Spleen (tissue), 11 donors: Measurements from ENCODE around the gene UNC13A. TPM values are rescaled to one million over a fixed set of nuclear protein-coding genes. Genes with fewer than 3 reads are reported as not detected.

Experiments
- DNase-seq: peaks from one replicate; pipeline ENCODE4 v3.0.0-alpha.2; 2020
- H3K27ac ChIP-seq, 8 donors: fragments of 200-600 bp; sonication (generic) in 7 of 8; 1 replicate in 4 of 8; 2 replicates in 4 of 8; pipeline versions ENCODE4 v1.5.0 to v1.8.0; 2016 to 2021; ENCODE audit warnings: inconsistent platforms in 4 of 8, mild to moderate bottlenecking in 4 of 8, moderate library complexity in 1 of 8
- H3K27me3 ChIP-seq, 7 donors: fragments of 200-600 bp; sonication (generic) in 6 of 7; replicated peaks in 1 of 7; 1 replicate in 4 of 7; 2 replicates in 3 of 7; pipeline versions ENCODE4 v1.5.0 to v1.8.0; 2016 to 2021; ENCODE audit warnings: inconsistent platforms in 3 of 7, mild to moderate bottlenecking in 1 of 7
- H3K36me3 ChIP-seq, 6 donors: fragments of 200-600 bp; sonication (generic) in 5 of 6; 1 replicate in 4 of 6; 2 replicates in 2 of 6; pipeline versions ENCODE4 v1.5.0 to v1.8.0; 2016 to 2021; ENCODE audit warnings: inconsistent platforms in 2 of 6
- H3K4me1 ChIP-seq, 6 donors: fragments of 200-600 bp; sonication (generic) in 5 of 6; 1 replicate in 3 of 6; 2 replicates in 3 of 6; pipeline versions ENCODE4 v1.5.0 to v1.8.0; 2016 to 2021; ENCODE audit warnings: inconsistent platforms in 3 of 6
- H3K4me3 ChIP-seq, 8 donors: fragments of 200-600 bp; sonication (generic) in 7 of 8; 1 replicate in 4 of 8; 2 replicates in 4 of 8; pipeline versions ENCODE4 v1.5.0 to v1.8.0; 2016 to 2021; ENCODE audit warnings: inconsistent platforms in 4 of 8, mild to moderate bottlenecking in 4 of 8, moderate library complexity in 2 of 8
- H3K9me3 ChIP-seq, 8 donors: fragments of 200-600 bp; sonication (generic) in 7 of 8; 1 replicate in 4 of 8; 2 replicates in 4 of 8; pipeline versions ENCODE4 v1.5.0 to v1.8.0; 2016 to 2021; ENCODE audit warnings: inconsistent platforms in 4 of 8
- POLR2A ChIP-seq, 3 donors: fragments of 450-650 bp; IDR thresholded peaks; one replicate each; pipeline ENCODE4 v1.5.1; 2017; ENCODE audit warnings: antibody characterized with exemption in 3 of 3, mild to moderate bottlenecking in 1 of 3
- POLR2AphosphoS5 ChIP-seq, 3 donors: sonication (generic); formaldehyde crosslinking; IDR thresholded peaks; one replicate each; pipeline ENCODE4 v1.5.1; 2017; ENCODE audit warnings: antibody characterized with exemption in 3 of 3
- WGBS, 5 donors: extraction: QIAGEN DNeasy Blood & Tissue Kit in 3 of 5; methylation state at CpG; one replicate each; pipeline versions ENCODE4 v1.1.5 to v1.1.7; 2013 to 2018; 5-methylcytosine and 5-hydroxymethylcytosine counted together
- intact Hi-C: fragments of 100-400 bp; cut with DNase I; formaldehyde crosslinking; loops from one replicate; pipeline ENCODE4 v1.15.0; 2023; ENCODE audit warnings: low total_unique reads
- polyA plus RNA-seq, 3 donors: library from polyadenylated mRNA; stranded (reverse); fragments of 200-250 nt; gene quantifications; one replicate each; pipeline ENCODE4 v1.2.1, GENCODE V29; 2013
- total RNA-seq, 7 donors: library from RNA; depleted of rRNA in 3 of 7; stranded (reverse); fragments of >200 nt in 3 of 7; fragmentation: NEBNext Ultra II Directional in 4 of 7; extraction: Animal tissue kit (Norgen Biotek cat#: 25700) in 4 of 7; gene quantifications; one replicate each; pipeline versions ENCODE4 v1.1.0 to v1.2.1, GENCODE V29; 2016 to 2021
- TF ChIP-seq, protein P1 (sequence below), 11 experiments: fragments of 200-600 bp in 7 of 11; fragments of 450-650 bp in 4 of 11; sonication (generic) in 4 of 11; IDR thresholded peaks in 8 of 11; conservative IDR thresholded peaks in 3 of 11; 1 replicate in 7 of 11; 2 replicates in 4 of 11; pipeline versions ENCODE4 v1.4.0 to v1.8.0; 2016 to 2021; ENCODE audit warnings: antibody characterized with exemption in 11 of 11, inconsistent platforms in 4 of 11, mild to moderate bottlenecking in 1 of 11
- donor health status: healthy with polysubstance abuse.
- donor health status: DM: no; HTN: no; CAD: no; lungs with moderate emphysema.
- donor health status: DM: no; HTN: no; CAD: no.
- donor health status: Bipolar disorder and iron deficiency.
- donor health status: healthy.
- donor health status: DM: no; HTN: no; CAD: no.
- donor health status: DM: yes; HTN: yes; CAD: no.

Gene UNC13A
- total and polyA plus RNA-seq, 10 donors = 0.73 to 10.7 (median 5.0) TPM

DNA sequence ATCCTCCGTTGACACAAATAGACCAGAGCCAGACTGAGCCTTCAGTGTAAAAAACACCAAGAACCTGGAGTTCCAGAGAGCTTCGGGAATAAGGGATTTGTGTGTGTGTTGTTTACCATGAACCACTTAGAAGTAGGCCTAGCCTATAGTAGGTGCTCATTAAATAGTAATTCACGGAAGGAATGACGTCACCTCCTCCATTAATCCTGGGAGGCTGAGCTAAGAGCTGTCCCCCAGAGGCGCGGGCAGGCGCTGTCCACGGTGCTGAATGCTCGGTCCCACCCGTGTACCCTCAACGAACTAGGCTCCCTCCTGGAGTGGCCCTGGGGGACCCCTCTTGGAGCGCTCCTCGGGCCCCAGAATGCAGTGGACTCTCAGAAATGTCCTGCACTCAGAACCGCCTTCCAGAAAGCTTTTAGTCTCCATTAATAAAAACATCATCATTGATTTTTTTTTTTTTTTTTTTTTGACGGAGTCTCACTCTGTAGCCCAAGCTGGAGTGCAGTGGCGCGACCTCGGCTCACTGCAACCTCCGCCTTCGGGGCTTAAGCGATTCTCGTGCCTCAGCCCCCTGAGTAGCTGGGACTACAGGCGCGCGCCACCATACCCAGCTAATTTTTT lies 6.5 kb downstream of the UNC13A start:
- H3K36me3 ChIP-seq = no peaks in the 10 kb centered on the region
- no peaks in the 10 kb centered on the region for H3K9me3 ChIP-seq
- TF ChIP-seq POLR2AphosphoS5 (IDR thresholded peaks at IDR 0.05) (no peak), POLR2A (IDR thresholded peaks at IDR 0.05) (no peak)
- TF ChIP-seq, protein P1, sequence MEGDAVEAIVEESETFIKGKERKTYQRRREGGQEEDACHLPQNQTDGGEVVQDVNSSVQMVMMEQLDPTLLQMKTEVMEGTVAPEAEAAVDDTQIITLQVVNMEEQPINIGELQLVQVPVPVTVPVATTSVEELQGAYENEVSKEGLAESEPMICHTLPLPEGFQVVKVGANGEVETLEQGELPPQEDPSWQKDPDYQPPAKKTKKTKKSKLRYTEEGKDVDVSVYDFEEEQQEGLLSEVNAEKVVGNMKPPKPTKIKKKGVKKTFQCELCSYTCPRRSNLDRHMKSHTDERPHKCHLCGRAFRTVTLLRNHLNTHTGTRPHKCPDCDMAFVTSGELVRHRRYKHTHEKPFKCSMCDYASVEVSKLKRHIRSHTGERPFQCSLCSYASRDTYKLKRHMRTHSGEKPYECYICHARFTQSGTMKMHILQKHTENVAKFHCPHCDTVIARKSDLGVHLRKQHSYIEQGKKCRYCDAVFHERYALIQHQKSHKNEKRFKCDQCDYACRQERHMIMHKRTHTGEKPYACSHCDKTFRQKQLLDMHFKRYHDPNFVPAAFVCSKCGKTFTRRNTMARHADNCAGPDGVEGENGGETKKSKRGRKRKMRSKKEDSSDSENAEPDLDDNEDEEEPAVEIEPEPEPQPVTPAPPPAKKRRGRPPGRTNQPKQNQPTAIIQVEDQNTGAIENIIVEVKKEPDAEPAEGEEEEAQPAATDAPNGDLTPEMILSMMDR (IDR thresholded peaks at IDR 0.05 in 8 of 11, conservative IDR thresholded peaks at IDR 0.05 in 3 of 11) = no peak
- no peak for DNase-seq
- H3K4me3 ChIP-seq = no peak overlapping the region
- intact Hi-C loops = no loop called here
- no peak overlapping the region for H3K27ac ChIP-seq
- H3K27me3 ChIP-seq = peaks cover 0 to 98% (median 23%) of the 10 kb centered on the region in 7 donors
- H3K4me1 ChIP-seq = peaks cover 8 to 37% (median 24%) of the 10 kb centered on the region in 6 donors
- 51 to 59% (median 52%) methylated on average over 25 of the region's 25 CpGs for WGBS, 5 donors

DNA sequence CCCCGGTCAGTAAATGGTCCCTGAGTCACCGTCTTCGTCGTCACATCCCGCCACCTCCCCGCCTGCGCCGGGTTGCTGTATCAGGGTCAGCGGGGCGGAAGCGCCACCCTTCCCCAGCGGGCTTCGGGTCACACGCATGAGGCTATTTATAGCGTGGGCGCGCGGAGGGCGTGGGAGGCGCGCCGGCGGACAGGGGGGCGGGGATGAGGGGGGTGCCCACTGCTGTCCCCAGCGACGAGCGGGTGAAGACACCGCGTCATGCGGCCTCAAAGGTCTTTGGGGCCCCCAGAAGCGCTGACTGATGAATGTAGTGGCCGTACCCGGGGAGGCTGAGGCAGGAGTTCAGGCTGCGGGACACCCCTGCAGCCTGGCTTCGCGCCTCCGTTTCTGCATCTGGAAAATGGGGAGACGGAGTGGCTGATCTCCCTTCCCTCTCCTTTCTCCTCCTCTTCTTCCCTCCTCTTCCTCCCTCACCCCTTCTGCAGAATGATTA lies 7.9 kb downstream of the UNC13A start:
- DNase-seq = peak; percentile 86
- Histone ChIP-seq H3K36me3 (no peaks in the 10 kb centered on the region), H3K27me3 (peaks cover 0 to 91% (median 10%) of the 10 kb centered on the region in 7 donors), H3K9me3 (no peaks in the 10 kb centered on the region), H3K4me1 (peaks cover 5 to 25% (median 14%) of the 10 kb centered on the region in 6 donors), H3K4me3 (peak overlapping the region in 5 of 8 donors; percentile 7 to 60 (median 25)), H3K27ac (peak overlapping the region in 2 of 8 donors; percentile 24 to 54)
- intact Hi-C loops = no loop called here
- TF ChIP-seq, protein P1 (IDR thresholded peaks at IDR 0.05 in 8 of 11, conservative IDR thresholded peaks at IDR 0.05 in 3 of 11) = no peak
- peak; percentile 85 to 93 (median 86) for TF ChIP-seq POLR2AphosphoS5 (IDR thresholded peaks at IDR 0.05)
- 3 to 4% (median 4%) methylated on average over 26 to 38 of the region's 38 CpGs for WGBS, 5 donors

DNA sequence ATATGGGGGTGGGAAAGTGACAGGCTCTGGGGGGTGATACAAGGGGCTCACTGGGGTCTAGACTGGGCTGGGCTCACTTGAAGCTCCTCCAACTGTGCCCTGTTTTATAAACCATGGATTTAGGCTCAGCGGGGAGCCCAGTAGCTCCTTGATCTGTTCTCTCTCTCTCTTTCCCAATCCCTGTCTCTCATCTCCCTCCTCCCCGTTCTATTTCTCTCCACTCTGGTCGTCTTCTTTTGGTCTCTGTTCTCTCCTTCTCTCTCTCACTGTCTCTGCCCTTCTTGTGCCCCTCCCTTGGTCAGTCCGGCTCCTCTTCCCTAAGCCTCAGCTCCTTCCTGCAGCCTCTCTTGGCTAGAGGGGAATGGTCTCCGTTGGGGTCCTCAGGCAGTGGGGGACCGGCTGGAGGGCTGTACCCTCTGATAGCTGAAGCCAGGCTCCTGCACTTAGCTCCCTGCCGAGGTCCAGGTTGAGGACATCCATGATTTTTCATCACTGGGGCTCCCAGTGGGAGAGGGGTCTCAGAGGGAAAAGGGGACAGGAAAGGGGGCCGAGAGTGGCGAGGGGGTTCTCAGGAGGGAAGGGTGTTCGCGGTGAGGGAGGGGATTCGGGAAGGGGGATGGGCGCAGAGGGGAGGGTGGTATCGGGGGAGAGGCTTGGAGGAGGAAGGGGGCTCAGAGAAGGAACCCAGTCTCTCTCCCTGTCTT lies 8.5 kb downstream of the UNC13A start:
- TF ChIP-seq POLR2AphosphoS5 (IDR thresholded peaks at IDR 0.05) (no peak), POLR2A (IDR thresholded peaks at IDR 0.05) (no peak)
- TF ChIP-seq, protein P1 (IDR thresholded peaks at IDR 0.05 in 8 of 11, conservative IDR thresholded peaks at IDR 0.05 in 3 of 11) = no peak
- intact Hi-C loops = no loop called here
- 9 to 11% (median 10%) methylated on average over 13 to 14 of the region's 14 CpGs for whole genome bisulfite sequencing, 5 donors
- Histone ChIP-seq H3K4me1 (peaks cover 5 to 25% (median 14%) of the 10 kb centered on the region in 6 donors), H3K4me3 (peak overlapping the region in 5 of 8 donors; percentile 7 to 60 (median 25)), H3K27me3 (peaks cover 0 to 86% (median 8%) of the 10 kb centered on the region in 7 donors), H3K9me3 (no peaks in the 10 kb centered on the region), H3K27ac (peak overlapping the region in 3 of 8 donors; percentile 24 to 54 (median 25)), H3K36me3 (no peaks in the 10 kb centered on the region)
- DNase-seq = no peak

DNA sequence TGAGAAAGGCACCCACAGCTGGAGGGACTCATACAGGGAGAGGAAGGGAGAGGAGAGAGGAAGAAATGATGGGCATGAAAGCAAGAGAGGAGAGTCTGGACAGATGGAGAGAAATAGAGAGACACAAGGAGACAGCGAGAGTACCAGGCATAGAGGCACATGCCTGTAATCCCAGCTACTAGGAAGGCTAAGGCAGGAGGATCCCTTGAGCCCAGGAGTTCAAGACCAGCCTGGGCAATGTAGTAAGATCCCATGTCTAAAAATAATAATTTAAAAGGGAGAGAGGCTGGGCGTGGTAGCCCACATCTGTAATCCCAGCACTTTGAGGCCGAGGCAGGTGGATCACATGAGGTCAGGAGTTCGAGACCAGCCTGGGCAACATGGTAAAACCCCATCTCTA lies 9.3 kb downstream of the UNC13A start:
- peaks cover 5 to 31% (median 17%) of the 10 kb centered on the region in 6 donors for H3K4me1 ChIP-seq
- intact Hi-C loops = no loop called here
- H3K9me3 ChIP-seq = no peaks in the 10 kb centered on the region
- TF ChIP-seq POLR2AphosphoS5 (IDR thresholded peaks at IDR 0.05) (no peak), POLR2A (IDR thresholded peaks at IDR 0.05) (no peak)
- TF ChIP-seq, protein P1 (IDR thresholded peaks at IDR 0.05 in 8 of 11, conservative IDR thresholded peaks at IDR 0.05 in 3 of 11) = no peak
- no peaks in the 10 kb centered on the region for H3K36me3 ChIP-seq
- WGBS, 5 donors = 79 to 87% (median 81%) methylated on average over 4 of the region's 4 CpGs
- no peak overlapping the region for H3K4me3 ChIP-seq
- H3K27ac ChIP-seq = no peak overlapping the region
- no peak for DNase-seq
- peaks cover 0 to 86% (median 8%) of the 10 kb centered on the region in 7 donors for H3K27me3 ChIP-seq
